Osteoblast (primary cell): ENCODE results near the gene RPS6KA5. TPM values are rescaled to one million over a fixed set of nuclear protein-coding genes. Genes with fewer than 3 reads are reported as not detected.

Experiments
- DNase-seq: peaks from one replicate; pipeline ENCODE4 v3.0.0; 2011; ENCODE audit warnings: low spot score, mixed read lengths; ENCODE audit not compliant: insufficient read length; ENCODE audit errors: missing footprints
- H2AFZ ChIP-seq: 2 replicates; pipeline ENCODE4 v1.6.0; 2011; ENCODE audit warnings: mild to moderate bottlenecking, low read length
- H3K27ac ChIP-seq: 2 replicates; pipeline ENCODE4 v1.5.1; 2011; ENCODE audit warnings: mild to moderate bottlenecking, low read depth, low read length, moderate library complexity
- H3K27me3 ChIP-seq: 2 replicates; pipeline ENCODE4 v1.6.0; 2012; ENCODE audit warnings: mild to moderate bottlenecking, control low read depth, inconsistent platforms, low read length, moderate library complexity; ENCODE audit not compliant: insufficient read depth
- H3K36me3 ChIP-seq: 2 replicates; pipeline ENCODE4 v1.5.1; 2011; ENCODE audit warnings: mild to moderate bottlenecking, low read length, control low read depth, moderate library complexity; ENCODE audit not compliant: insufficient read depth
- H3K4me1 ChIP-seq: 2 replicates; pipeline ENCODE4 v1.5.1; 2011; ENCODE audit warnings: mild to moderate bottlenecking, low read length, control low read depth, moderate library complexity; ENCODE audit not compliant: insufficient read depth
- H3K4me2 ChIP-seq: 2 replicates; pipeline ENCODE4 v1.6.0; 2011; ENCODE audit warnings: mild to moderate bottlenecking, low read length; ENCODE audit not compliant: insufficient read depth
- H3K4me3 ChIP-seq: fragments of 200-600 bp; sonication (generic); 3 replicates; pipeline ENCODE4 v1.5.1; 2012; ENCODE audit warnings: mild to moderate bottlenecking, low read length, inconsistent platforms; ENCODE audit not compliant: insufficient read depth
- H3K79me2 ChIP-seq: 2 replicates; pipeline ENCODE4 v1.6.0; 2012; ENCODE audit warnings: mild to moderate bottlenecking, low read length, control low read depth, inconsistent platforms; ENCODE audit not compliant: insufficient read depth
- H3K9me3 ChIP-seq: 2 replicates; pipeline ENCODE4 v1.5.1; 2011; ENCODE audit warnings: low read depth, low read length, control low read depth
- H4K20me1 ChIP-seq: 2 replicates; pipeline ENCODE4 v1.6.0; 2012; ENCODE audit warnings: mild to moderate bottlenecking, low read length, control low read depth; ENCODE audit not compliant: insufficient read depth
- CTCF ChIP-seq: IDR thresholded peaks from 2 replicates; pipeline ENCODE4 v1.5.1; 2011; ENCODE audit warnings: mild to moderate bottlenecking, low read depth, low read length, moderate library complexity; ENCODE audit errors: extremely low read depth
- total RNA-seq: library from RNA; depleted of rRNA; stranded (reverse); fragments of >200 nt; gene quantifications from 2 replicates; pipeline ENCODE4 v1.2.3, GENCODE V29; 2012

The RPS6KA5 gene
- total RNA-seq, 1 donor, result 1.4 TPM

GRCh38 chr14:91065266-91065665, 4.8 kb upstream of the RPS6KA5 start:
- peaks cover 8% of the 10 kb centered on the region for H3K4me1 ChIP-seq
- TF ChIP-seq CTCF, result no peak
- H3K36me3 ChIP-seq, result no peaks in the 10 kb centered on the region
- no peaks in the 10 kb centered on the region for H4K20me1 ChIP-seq
- no peak for DNase-seq
- H3K79me2 ChIP-seq, result no peaks in the 10 kb centered on the region
- no peak overlapping the region for H3K4me3 ChIP-seq
- no peaks in the 10 kb centered on the region for H3K9me3 ChIP-seq
- no peak overlapping the region for H3K27ac ChIP-seq
- H3K4me2 ChIP-seq, result no peak overlapping the region
- no peaks in the 10 kb centered on the region for H3K27me3 ChIP-seq
- no peak overlapping the region for H2AFZ ChIP-seq

- Histone ChIP-seq H3K4me2 (no peak overlapping the region), H3K79me2 (no peaks in the 10 kb centered on the region), H3K27me3 (peaks cover 7% of the 10 kb centered on the region), H3K4me3 (no peak overlapping the region), H3K27ac (no peak overlapping the region), H4K20me1 (no peaks in the 10 kb centered on the region), H3K36me3 (no peaks in the 10 kb centered on the region), H3K9me3 (no peaks in the 10 kb centered on the region), H2AFZ (peak overlapping the region; percentile 3), H3K4me1 (peaks cover 8% of the 10 kb centered on the region)
- no peak for DNase-seq
- TF ChIP-seq CTCF, result no peak
Observed at GRCh38 chr14:91063119-91063518, 2.7 kb upstream of the RPS6KA5 start.

GRCh38 chr14:91062600-91062999, 2.2 kb upstream of the RPS6KA5 start:
- TF ChIP-seq CTCF, result no peak
- H3K4me1 ChIP-seq, result peaks cover 8% of the 10 kb centered on the region

GRCh38 chr14:91061056-91061887, 831 bp upstream of the RPS6KA5 start:
- Histone ChIP-seq H3K36me3 (no peaks in the 10 kb centered on the region), H2AFZ (peak overlapping the region; percentile 86), H3K4me3 (peak overlapping the region; percentile 87), H3K9me3 (no peaks in the 10 kb centered on the region), H3K4me2 (peak overlapping the region; percentile 100), H3K27ac (peak overlapping the region; percentile 46), H4K20me1 (no peaks in the 10 kb centered on the region), H3K27me3 (peaks cover 10% of the 10 kb centered on the region), H3K79me2 (no peaks in the 10 kb centered on the region), H3K4me1 (peaks cover 8% of the 10 kb centered on the region)
- TF ChIP-seq CTCF, result no peak
- DNase-seq, result no peak

More at GRCh38 chr14:91062600-91062999, 2.2 kb upstream of the RPS6KA5 start:
- H3K36me3 ChIP-seq, result no peaks in the 10 kb centered on the region
- H3K79me2 ChIP-seq, result no peaks in the 10 kb centered on the region
- H3K9me3 ChIP-seq, result no peaks in the 10 kb centered on the region
- H4K20me1 ChIP-seq, result no peaks in the 10 kb centered on the region
- no peak overlapping the region for H3K4me3 ChIP-seq
- peaks cover 10% of the 10 kb centered on the region for H3K27me3 ChIP-seq
- H2AFZ ChIP-seq, result no peak overlapping the region
- no peak overlapping the region for H3K27ac ChIP-seq
- H3K4me2 ChIP-seq, result no peak overlapping the region
- no peak for DNase-seq
